ENCODE results near the gene FADD.

The FADD gene

GRCh38 chr11:70202920-70203750 is at the start of gene FADD:
Gene FADD, plus strand, starts transcription at chr11:70203296. Its CDS starts 164 bp downstream, at chr11:70203460.
- DNase-seq (ENCODE audit: low read depth in 2 of 2) = peak; percentile 80 to 83

GRCh38 chr11:70155386-70155785 is 47.7 kb upstream of the FADD start:
- no peak for DNase-seq (ENCODE audit: low read depth in 2 of 2)

- no peak for DNase-seq (ENCODE audit: low read depth in 2 of 2)
Observed at GRCh38 chr11:70156291-70157037, 46.6 kb upstream of the FADD start.

GRCh38 chr11:70158201-70158600 is 44.9 kb upstream of the FADD start:
- no peak for DNase-seq (ENCODE audit: low read depth in 2 of 2)

- DNase-seq (ENCODE audit: low read depth in 2 of 2) = no peak
Observed at GRCh38 chr11:70158757-70159389, 44.2 kb upstream of the FADD start.

GRCh38 chr11:70159627-70160570 is 43.2 kb upstream of the FADD start:
- DNase-seq (ENCODE audit: low read depth in 2 of 2) = no peak

- no peak for DNase-seq (ENCODE audit: low read depth in 2 of 2)
Observed at GRCh38 chr11:70161043-70161625, 42.0 kb upstream of the FADD start.

- DNase-seq (ENCODE audit: low read depth in 2 of 2) = no peak
Observed at GRCh38 chr11:70164705-70165104, 38.4 kb upstream of the FADD start.

GRCh38 chr11:70167120-70167519 is 36.0 kb upstream of the FADD start:
- DNase-seq (ENCODE audit: low read depth in 2 of 2) = no peak

GRCh38 chr11:70167723-70168404 is 35.2 kb upstream of the FADD start:
- DNase-seq (ENCODE audit: low read depth in 2 of 2) = no peak

GRCh38 chr11:70168405-70168754 is 34.7 kb upstream of the FADD start:
- no peak for DNase-seq (ENCODE audit: low read depth in 2 of 2)

- DNase-seq (ENCODE audit: low read depth in 2 of 2) = no peak
Observed at GRCh38 chr11:70169127-70169526, 34.0 kb upstream of the FADD start.

GRCh38 chr11:70169632-70170031 is 33.5 kb upstream of the FADD start:
- DNase-seq (ENCODE audit: low read depth in 2 of 2) = no peak

GRCh38 chr11:70170596-70171210 is 32.4 kb upstream of the FADD start:
- DNase-seq (ENCODE audit: low read depth in 2 of 2) = no peak

- DNase-seq (ENCODE audit: low read depth in 2 of 2) = no peak
Observed at GRCh38 chr11:70173018-70173417, 30.1 kb upstream of the FADD start.

GRCh38 chr11:70174547-70175235 is 28.4 kb upstream of the FADD start:
- DNase-seq (ENCODE audit: low read depth in 2 of 2) = no peak

- DNase-seq (ENCODE audit: low read depth in 2 of 2) = no peak
Observed at GRCh38 chr11:70175236-70175698, 27.8 kb upstream of the FADD start.

GRCh38 chr11:70176940-70177689 is 26.0 kb upstream of the FADD start:
- DNase-seq (ENCODE audit: low read depth in 2 of 2) = peak; percentile 20 to 48

GRCh38 chr11:70180906-70181305 is 22.2 kb upstream of the FADD start:
- no peak for DNase-seq (ENCODE audit: low read depth in 2 of 2)
